Measurements from ENCODE around the gene KIF26B. TPM values are rescaled to one million over a fixed set of nuclear protein-coding genes. Genes with fewer than 3 reads are reported as not detected.

KIF26B gene
- polyA plus RNA-seq, 1 donor from 2014 or later: 6.3 TPM

GRCh38 chr1:245160288-245160687, 5.5 kb downstream of the KIF26B start:
- TF ChIP-seq SMC3 (conservative IDR thresholded peaks at IDR 0.05; ENCODE audit: poor library complexity) (no peak), POLR2AphosphoS5 (IDR thresholded peaks at IDR 0.05) (no peak), REST (IDR thresholded peaks at IDR 0.05; ENCODE audit: borderline replicate concordance) (no peak), TAF1 (IDR thresholded peaks at IDR 0.05; ENCODE audit: low read depth) (no peak), CTCF (IDR thresholded peaks at IDR 0.05; ENCODE audit: poor library complexity, severe bottlenecking) (no peak), MXI1 (conservative IDR thresholded peaks at IDR 0.05; ENCODE audit: poor library complexity, severe bottlenecking) (no peak), RAD21 (conservative IDR thresholded peaks at IDR 0.05) (no peak), EZH2 (IDR thresholded peaks at IDR 0.05; ENCODE audit: borderline replicate concordance, insufficient read depth, low read length, poor library complexity, severe bottlenecking) (no peak), EP300 (conservative IDR thresholded peaks at IDR 0.05; ENCODE audit: poor library complexity, severe bottlenecking) (no peak)
- H3K9me3 ChIP-seq (ENCODE audit: low read length): no peaks in the 10 kb centered on the region
- peaks cover 35% of the 10 kb centered on the region for H3K79me2 ChIP-seq (replicated peaks; ENCODE audit: insufficient read depth, low read length)
- no peaks in the 10 kb centered on the region for H3K9me2 ChIP-seq (ENCODE audit: insufficient read depth, low read length)
- H3K27me3 ChIP-seq (ENCODE audit: insufficient read depth, low read depth, low read length): peaks cover 7% of the 10 kb centered on the region
- H2AFZ ChIP-seq (ENCODE audit: low read depth, low read length): no peak overlapping the region
- no peak overlapping the region for H3K4me3 ChIP-seq (ENCODE audit: low read length)
- no peak overlapping the region for H3K4me2 ChIP-seq (ENCODE audit: low read length)
- H3K36me3 ChIP-seq (ENCODE audit: insufficient read depth, low read length): no peaks in the 10 kb centered on the region
- no peaks in the 10 kb centered on the region for H3F3A ChIP-seq (ENCODE audit: insufficient read depth, low read length, poor library complexity, severe bottlenecking)
- no peaks in the 10 kb centered on the region for H4K20me1 ChIP-seq (ENCODE audit: insufficient read depth)
- no peak overlapping the region for H3K27ac ChIP-seq (ENCODE audit: low read length)
- H3K9ac ChIP-seq (ENCODE audit: low read length): no peak overlapping the region

- no peak overlapping the region for H2AFZ ChIP-seq (ENCODE audit: low read depth, low read length)
- peaks cover 35% of the 10 kb centered on the region for H3K79me2 ChIP-seq (replicated peaks; ENCODE audit: insufficient read depth, low read length)
- no peak overlapping the region for H3K4me3 ChIP-seq (ENCODE audit: low read length)
- H3K4me2 ChIP-seq (ENCODE audit: low read length): no peak overlapping the region
- no peaks in the 10 kb centered on the region for H3K9me2 ChIP-seq (ENCODE audit: insufficient read depth, low read length)
- H3K36me3 ChIP-seq (ENCODE audit: insufficient read depth, low read length): no peaks in the 10 kb centered on the region
- H3K9ac ChIP-seq (ENCODE audit: low read length): no peak overlapping the region
- H3K27ac ChIP-seq (ENCODE audit: low read length): no peak overlapping the region
- TF ChIP-seq EZH2 (IDR thresholded peaks at IDR 0.05; ENCODE audit: borderline replicate concordance, insufficient read depth, low read length, poor library complexity, severe bottlenecking) (no peak), TAF1 (IDR thresholded peaks at IDR 0.05; ENCODE audit: low read depth) (no peak), REST (IDR thresholded peaks at IDR 0.05; ENCODE audit: borderline replicate concordance) (no peak), EP300 (conservative IDR thresholded peaks at IDR 0.05; ENCODE audit: poor library complexity, severe bottlenecking) (no peak), RAD21 (conservative IDR thresholded peaks at IDR 0.05) (no peak), SMC3 (conservative IDR thresholded peaks at IDR 0.05; ENCODE audit: poor library complexity) (no peak), MXI1 (conservative IDR thresholded peaks at IDR 0.05; ENCODE audit: poor library complexity, severe bottlenecking) (no peak), POLR2AphosphoS5 (IDR thresholded peaks at IDR 0.05) (no peak), CTCF (IDR thresholded peaks at IDR 0.05; ENCODE audit: poor library complexity, severe bottlenecking) (no peak)
- H3F3A ChIP-seq (ENCODE audit: insufficient read depth, low read length, poor library complexity, severe bottlenecking): no peaks in the 10 kb centered on the region
- H3K27me3 ChIP-seq (ENCODE audit: insufficient read depth, low read depth, low read length): peaks cover 4% of the 10 kb centered on the region
- no peaks in the 10 kb centered on the region for H4K20me1 ChIP-seq (ENCODE audit: insufficient read depth)
- no peaks in the 10 kb centered on the region for H3K9me3 ChIP-seq (ENCODE audit: low read length)
Measured at GRCh38 chr1:245160741-245161400, 6.1 kb downstream of the KIF26B start.

Measured in neural cell (in vitro differentiated cells).